Colonic mucosa (tissue), 4 donors: Measurements from ENCODE around the gene RAB2B. TPM values are rescaled to one million over a fixed set of nuclear protein-coding genes. Genes with fewer than 3 reads are reported as not detected.

Source experiments
- DNase-seq: peaks from one replicate; pipeline ENCODE4 v3.0.0-alpha.2; 2020
- H3K27ac ChIP-seq: fragments of 200-600 bp; one replicate; pipeline ENCODE4 v1.8.0; 2021
- H3K27me3 ChIP-seq: fragments of 200-600 bp; one replicate; pipeline ENCODE4 v1.8.0; 2021
- H3K36me3 ChIP-seq: fragments of 200-600 bp; one replicate; pipeline ENCODE4 v1.8.0; 2021
- H3K4me1 ChIP-seq: fragments of 200-600 bp; one replicate; pipeline ENCODE4 v1.8.0; 2021; ENCODE audit warnings: mild to moderate bottlenecking
- H3K4me3 ChIP-seq: fragments of 200-600 bp; one replicate; pipeline ENCODE4 v1.8.0; 2021
- H3K9ac ChIP-seq, 2 donors: one replicate each; pipeline ENCODE4 v1.7.0; 2013; ENCODE audit warnings: control low read depth in 2 of 2, low read depth in 2 of 2, low read length in 2 of 2
- H3K9me3 ChIP-seq: fragments of 200-600 bp; one replicate; pipeline ENCODE4 v1.8.0; 2021
- CTCF ChIP-seq: fragments of 200-600 bp; IDR thresholded peaks from one replicate; pipeline ENCODE4 v1.8.0; 2022; ENCODE audit warnings: antibody characterized with exemption, mild to moderate bottlenecking
- intact Hi-C: fragments of 100-400 bp; cut with DNase I; formaldehyde crosslinking; loops from one replicate; pipeline ENCODE4 v1.14.1; 2022
- total RNA-seq, 2 donors: library from RNA; stranded (reverse); fragmentation: NEBNext Ultra II Directional in 1 of 2; extraction: Animal tissue kit (Norgen Biotek cat#: 25700) in 1 of 2; gene quantifications; one replicate each; pipeline ENCODE4 v1.2.1, GENCODE V29; 2021
- donor health status: healthy.
- donor health status: DM: no; HTN: no; CAD: no.
- donor health status: DM: no; HTN: no; CAD: no.

RAB2B gene
- total RNA-seq, 2 donors from 2014 or later, result 12.9 to 15.4 TPM

DNA sequence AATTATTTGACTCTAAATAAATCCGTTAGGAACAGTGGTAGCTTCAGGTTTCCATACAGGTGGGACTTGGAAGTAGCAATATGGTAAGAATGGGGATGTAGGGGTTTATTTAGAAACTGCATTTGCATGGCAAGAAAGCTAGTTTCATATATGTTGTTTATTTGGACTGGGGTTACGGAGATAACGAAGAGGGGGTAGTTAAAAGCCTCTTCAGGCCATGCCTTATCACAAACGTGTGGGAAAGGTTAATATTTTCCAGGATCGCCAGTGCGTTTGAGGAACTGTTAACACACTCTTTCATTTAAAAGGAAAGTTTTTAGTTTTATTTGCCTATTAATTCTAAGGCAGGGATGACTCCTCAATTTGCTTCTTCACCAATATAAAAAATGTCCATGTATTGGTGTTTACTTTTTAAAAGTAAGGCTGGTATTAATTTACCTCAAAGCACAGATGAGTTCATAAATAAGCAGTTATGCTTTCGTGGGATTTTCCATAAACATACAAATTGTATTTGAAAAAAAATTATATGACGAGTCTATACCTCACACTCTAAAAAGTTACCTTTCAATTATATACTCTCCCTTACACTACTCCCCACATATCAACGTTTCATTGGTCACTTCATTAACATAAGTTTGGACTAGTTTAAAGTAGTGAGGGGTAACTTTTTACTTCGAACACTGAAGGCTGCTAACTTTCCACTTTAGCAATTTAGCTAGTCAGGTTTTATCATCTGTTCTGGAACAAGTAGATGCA, 814 bp downstream of the RAB2B start:
- DNase-seq, result no peak
- intact Hi-C loops, result no loop called here
- peak overlapping the region; percentile 77 for H3K27ac ChIP-seq
- no peaks in the 10 kb centered on the region for H3K36me3 ChIP-seq
- no peak for TF ChIP-seq CTCF
- peak overlapping the region; percentile 88 for H3K4me3 ChIP-seq
- no peaks in the 10 kb centered on the region for H3K4me1 ChIP-seq
- H3K27me3 ChIP-seq, result no peaks in the 10 kb centered on the region
- no peaks in the 10 kb centered on the region for H3K9me3 ChIP-seq
- H3K9ac ChIP-seq, result peak overlapping the region; percentile 48 to 86

DNA sequence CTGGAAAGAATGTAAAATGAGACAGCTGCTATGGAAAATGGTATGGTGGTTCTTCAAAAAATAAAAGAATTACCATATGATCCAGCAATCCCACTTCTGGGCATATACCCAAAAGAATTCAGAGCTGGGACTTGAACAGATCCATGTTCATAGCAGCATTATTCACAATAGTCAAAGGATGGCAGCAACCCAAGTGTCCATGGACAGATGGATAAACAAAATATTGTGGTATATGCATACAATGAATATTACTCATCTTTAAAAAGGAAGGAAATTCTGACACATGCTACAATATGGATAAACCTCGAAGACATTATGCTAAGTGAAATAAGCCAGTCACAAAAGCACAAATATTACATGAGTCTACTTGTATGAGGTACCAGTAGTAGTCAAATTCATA, 9.1 kb downstream of the RAB2B start:
- no peak overlapping the region for H3K27ac ChIP-seq
- H3K9me3 ChIP-seq, result no peaks in the 10 kb centered on the region
- no peaks in the 10 kb centered on the region for H3K27me3 ChIP-seq
- no peaks in the 10 kb centered on the region for H3K4me1 ChIP-seq
- H3K36me3 ChIP-seq, result peaks cover 8% of the 10 kb centered on the region
- no peak for TF ChIP-seq CTCF
- no peak for DNase-seq
- H3K4me3 ChIP-seq, result no peak overlapping the region
- H3K9ac ChIP-seq, result no peak overlapping the region
- intact Hi-C loops, result no loop called here

DNA sequence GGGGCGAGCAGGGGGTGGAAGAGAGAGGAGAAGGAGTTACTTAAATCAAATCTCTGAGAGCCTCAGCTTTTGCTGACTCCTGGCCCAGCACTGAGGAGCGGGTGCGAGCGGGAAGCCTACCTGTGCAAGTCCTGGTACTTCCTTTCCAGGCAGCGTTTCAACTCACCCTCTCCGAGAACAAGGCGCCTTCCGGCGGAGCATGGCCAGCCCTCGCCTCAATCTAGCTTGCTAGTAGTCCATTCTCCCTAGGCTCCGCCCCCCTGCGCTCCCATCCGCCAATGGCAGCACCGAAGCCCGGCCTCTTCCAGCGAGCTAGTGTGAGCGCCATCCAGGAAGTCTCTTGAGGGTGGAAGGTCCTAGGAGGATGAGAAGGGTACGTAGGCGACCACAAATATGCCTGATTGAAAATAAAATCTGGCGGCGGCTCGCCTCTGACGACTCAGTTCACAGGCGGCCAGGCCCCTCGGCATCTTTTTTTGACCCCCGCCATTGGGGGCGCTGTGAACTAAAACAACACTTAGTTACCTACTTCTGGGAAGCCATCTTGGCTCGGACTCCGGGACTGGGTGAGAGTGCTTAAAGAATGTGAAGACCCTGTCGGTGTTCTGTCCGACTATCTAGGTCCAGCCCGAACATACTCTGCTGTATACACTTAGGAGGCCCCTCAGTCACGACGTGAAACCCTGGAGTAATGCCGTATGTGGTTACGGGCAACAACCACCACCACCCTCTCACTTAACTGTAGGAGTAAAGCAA, 20.7 kb downstream of the RAB2B start, which contains the start of gene CHD8:
TSS of gene CHD8 (minus strand) at position 212 of the 756 bp plus-strand sequence. CDS start 24,480 bp downstream, outside the sequence.
- Histone ChIP-seq H3K36me3 (no peaks in the 10 kb centered on the region), H3K4me3 (peak within 1 kb of the TSS; percentile 71), H3K27ac (peak within 1 kb of the TSS; percentile 89), H3K4me1 (peaks cover 7% of the 10 kb centered on the region), H3K27me3 (no peaks in the 10 kb centered on the region), H3K9ac (peak within 1 kb of the TSS; percentile 94 to 95), H3K9me3 (no peaks in the 10 kb centered on the region)
- intact Hi-C loops, result no loop called here
- peak; percentile 100 for DNase-seq
- TF ChIP-seq CTCF, result peak; percentile 33

DNA sequence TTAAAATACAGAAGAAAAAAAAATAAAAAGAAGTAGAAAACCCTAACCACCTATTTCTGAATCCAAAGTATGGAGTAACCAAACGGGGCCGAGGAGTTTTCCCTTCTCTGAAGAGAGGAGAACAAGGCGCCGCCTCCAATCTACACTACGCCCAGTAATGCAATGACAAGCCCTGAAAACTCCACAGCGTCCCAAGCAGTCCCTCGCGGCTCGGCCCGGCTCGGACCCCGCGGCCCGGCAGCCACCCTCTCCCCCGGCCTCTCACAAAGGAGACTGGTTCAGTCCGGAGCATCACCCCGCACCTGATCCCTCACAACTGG, 21.2 kb downstream of the RAB2B start:
- peaks cover 7% of the 10 kb centered on the region for H3K4me1 ChIP-seq
- no peak for TF ChIP-seq CTCF
- intact Hi-C loops, result no loop called here
- no peaks in the 10 kb centered on the region for H3K27me3 ChIP-seq
- no peak for DNase-seq
- H3K9ac ChIP-seq, result peak overlapping the region; percentile 83 to 95
- H3K27ac ChIP-seq, result peak overlapping the region; percentile 89
- H3K9me3 ChIP-seq, result no peaks in the 10 kb centered on the region
- H3K4me3 ChIP-seq, result peak overlapping the region; percentile 71
- no peaks in the 10 kb centered on the region for H3K36me3 ChIP-seq

GRCh38 chr14:21454843-21455544, 21.8 kb downstream of the RAB2B start:
- H3K9ac ChIP-seq, result peak overlapping the region; percentile 83 to 95
- no peaks in the 10 kb centered on the region for H3K27me3 ChIP-seq
- H3K9me3 ChIP-seq, result no peaks in the 10 kb centered on the region
- TF ChIP-seq CTCF, result no peak
- peak overlapping the region; percentile 89 for H3K27ac ChIP-seq
- H3K4me3 ChIP-seq, result peak overlapping the region; percentile 71
- H3K4me1 ChIP-seq, result peaks cover 7% of the 10 kb centered on the region
- H3K36me3 ChIP-seq, result no peaks in the 10 kb centered on the region
- intact Hi-C loops, result no loop called here
- DNase-seq, result no peak
